WTC11 (cell line): ENCODE results near the gene ITGA2B. TPM values are rescaled to one million over a fixed set of nuclear protein-coding genes. Genes with fewer than 3 reads are reported as not detected.

Experiments used
- ATAC-seq: fragments of 200-7000 bp; cut with Tn5 transposase; 2 replicates; pipeline ENCODE4 v1.10.0; 2021; ENCODE audit warnings: mild to moderate bottlenecking, moderate library complexity
- CTCF ChIA-PET: fragments of 300-600 bp; sonication (Branson Sonifier 250); formaldehyde crosslinking; loops from one replicate; lab custom pipeline; 2021; ENCODE audit warnings: antibody characterized with exemption; lab: Charles Lee
- POLR2A ChIA-PET: fragments of 350-600 bp; sonication (Branson Sonifier 250); formaldehyde crosslinking; loops from one replicate; lab custom pipeline; 2021; ENCODE audit warnings: antibody characterized with exemption; lab: Charles Lee
- DNase-seq: peaks from one replicate; pipeline ENCODE4 v3.0.0; 2021; ENCODE audit warnings: low spot score
- H3K27ac Mint-ChIP-seq: 2 replicates; pipeline ENCODE4 v1.8.0; 2021; ENCODE audit warnings: mixed read lengths
- H3K27me3 Mint-ChIP-seq: 2 replicates; pipeline ENCODE4 v1.8.0; 2021; ENCODE audit warnings: low read depth, mild to moderate bottlenecking, moderate library complexity, mixed read lengths
- H3K36me3 Mint-ChIP-seq: 2 replicates; pipeline ENCODE4 v1.8.0; 2021; ENCODE audit warnings: mixed read lengths
- H3K4me1 Mint-ChIP-seq: 2 replicates; pipeline ENCODE4 v1.8.0; 2022; ENCODE audit warnings: mixed read lengths
- H3K4me3 Mint-ChIP-seq: 2 replicates; pipeline ENCODE4 v1.8.0; 2021; ENCODE audit warnings: mild to moderate bottlenecking, moderate library complexity, mixed read lengths
- H3K9me3 Mint-ChIP-seq: 2 replicates; pipeline ENCODE4 v1.8.0; 2021; ENCODE audit warnings: mixed read lengths
- E2F1 ChIP-seq: sonication (generic); formaldehyde crosslinking; IDR thresholded peaks from 2 replicates; pipeline ENCODE4 v1.8.0; 2022; ENCODE audit warnings: mild to moderate bottlenecking, missing genetic modification reagents
- ETV6 ChIP-seq: sonication (generic); formaldehyde crosslinking; IDR thresholded peaks from 2 replicates; pipeline ENCODE4 v1.8.1; 2022; ENCODE audit warnings: mild to moderate bottlenecking, missing genetic modification reagents
- FOXJ3 ChIP-seq: sonication (generic); formaldehyde crosslinking; IDR thresholded peaks from 2 replicates; pipeline ENCODE4 v1.9.0; 2021; ENCODE audit warnings: missing genetic modification reagents, mild to moderate bottlenecking, borderline replicate concordance
- GABPB1 ChIP-seq: sonication (generic); formaldehyde crosslinking; IDR thresholded peaks from 2 replicates; pipeline ENCODE4 v1.8.1; 2023; ENCODE audit warnings: mild to moderate bottlenecking, missing genetic modification reagents
- HMGXB4 ChIP-seq: sonication (generic); formaldehyde crosslinking; IDR thresholded peaks from 2 replicates; pipeline ENCODE4 v1.8.1; 2023; ENCODE audit warnings: mild to moderate bottlenecking, moderate library complexity, missing genetic modification reagents
- KAT7 ChIP-seq: sonication (generic); formaldehyde crosslinking; IDR thresholded peaks from 2 replicates; pipeline ENCODE4 v1.8.1; 2023; ENCODE audit warnings: missing genetic modification reagents, mild to moderate bottlenecking, borderline replicate concordance
- MYBL2 ChIP-seq: sonication (generic); formaldehyde crosslinking; IDR thresholded peaks from 2 replicates; pipeline ENCODE4 v1.8.1; 2023; ENCODE audit warnings: mild to moderate bottlenecking, moderate library complexity, missing genetic modification reagents
- NFATC4 ChIP-seq: fragments of 250-450 bp; sonication (Bioruptor Pico); IDR thresholded peaks from 2 replicates; pipeline ENCODE4 v1.9.0; 2021; ENCODE audit warnings: mild to moderate bottlenecking
- NFE2L1 ChIP-seq: sonication (generic); formaldehyde crosslinking; IDR thresholded peaks from 2 replicates; pipeline ENCODE4 v1.8.1; 2023; ENCODE audit warnings: missing genetic modification reagents
- NR2C2 ChIP-seq: sonication (generic); formaldehyde crosslinking; IDR thresholded peaks from 2 replicates; pipeline ENCODE4 v1.8.0; 2022; ENCODE audit warnings: mild to moderate bottlenecking, missing genetic modification reagents
- SP1 ChIP-seq: sonication (generic); formaldehyde crosslinking; conservative IDR thresholded peaks from 2 replicates; pipeline ENCODE4 v1.8.1; 2022; ENCODE audit warnings: missing genetic modification reagents
- TEAD1 ChIP-seq: sonication (generic); formaldehyde crosslinking; IDR thresholded peaks from 2 replicates; pipeline ENCODE4 v1.8.0; 2022; ENCODE audit warnings: mild to moderate bottlenecking, missing genetic modification reagents
- ZMAT4 ChIP-seq: fragments of 250-450 bp; sonication (Bioruptor Pico); IDR thresholded peaks from 2 replicates; pipeline ENCODE4 v1.9.0; 2021; ENCODE audit warnings: mild to moderate bottlenecking
- ZNF219 ChIP-seq: sonication (generic); formaldehyde crosslinking; IDR thresholded peaks from 2 replicates; pipeline ENCODE4 v1.8.0; 2023; ENCODE audit warnings: missing genetic modification reagents, mild to moderate bottlenecking, borderline replicate concordance
- ZNF232 ChIP-seq: sonication (generic); formaldehyde crosslinking; IDR thresholded peaks from 2 replicates; pipeline ENCODE4 v1.8.0; 2022; ENCODE audit warnings: mild to moderate bottlenecking, missing genetic modification reagents
- ZNF263 ChIP-seq: sonication (generic); formaldehyde crosslinking; IDR thresholded peaks from 2 replicates; pipeline ENCODE4 v1.8.1; 2022; ENCODE audit warnings: low read depth, mild to moderate bottlenecking, moderate library complexity, missing genetic modification reagents
- ZNF416 ChIP-seq: fragments of 250-450 bp; sonication (Bioruptor Pico); IDR thresholded peaks from 2 replicates; pipeline ENCODE4 v1.9.0; 2021; ENCODE audit warnings: mild to moderate bottlenecking, inconsistent platforms
- total RNA-seq: library from RNA; stranded (reverse); gene quantifications from 3 replicates; pipeline ENCODE4 v1.2.3, GENCODE V29; 2021
- TF ChIP-seq, protein P1 (sequence below): sonication (generic); formaldehyde crosslinking; IDR thresholded peaks from 2 replicates; pipeline ENCODE4 v1.8.1; 2023; ENCODE audit warnings: mild to moderate bottlenecking, missing genetic modification reagents
- TF ChIP-seq, protein P2 (sequence below): sonication (generic); formaldehyde crosslinking; IDR thresholded peaks from 2 replicates; pipeline ENCODE4 v1.8.0; 2022; ENCODE audit warnings: mild to moderate bottlenecking, missing genetic modification reagents
- TF ChIP-seq, protein P3 (sequence below): fragments of 250-450 bp; sonication (Bioruptor Pico); IDR thresholded peaks from 2 replicates; pipeline ENCODE4 v1.9.0; 2021; ENCODE audit warnings: moderate library complexity, mild to moderate bottlenecking, inconsistent platforms, borderline replicate concordance
- TF ChIP-seq, protein P4 (sequence below): fragments of 200-600 bp; IDR thresholded peaks from 2 replicates; pipeline ENCODE4 v1.8.0; 2022; ENCODE audit warnings: antibody characterized with exemption
- TF ChIP-seq, protein P5 (sequence below): sonication (generic); formaldehyde crosslinking; IDR thresholded peaks from 2 replicates; pipeline ENCODE4 v1.8.1; 2022; ENCODE audit warnings: mild to moderate bottlenecking, missing genetic modification reagents, moderate library complexity, borderline replicate concordance
- TF ChIP-seq, protein P6 (sequence below): sonication (generic); formaldehyde crosslinking; IDR thresholded peaks from 2 replicates; pipeline ENCODE4 v1.8.1; 2022; ENCODE audit warnings: mild to moderate bottlenecking, moderate library complexity, missing genetic modification reagents

Gene ITGA2B
- total RNA-seq, 1 experiment from 2014 or later = 21.5 TPM

DNA sequence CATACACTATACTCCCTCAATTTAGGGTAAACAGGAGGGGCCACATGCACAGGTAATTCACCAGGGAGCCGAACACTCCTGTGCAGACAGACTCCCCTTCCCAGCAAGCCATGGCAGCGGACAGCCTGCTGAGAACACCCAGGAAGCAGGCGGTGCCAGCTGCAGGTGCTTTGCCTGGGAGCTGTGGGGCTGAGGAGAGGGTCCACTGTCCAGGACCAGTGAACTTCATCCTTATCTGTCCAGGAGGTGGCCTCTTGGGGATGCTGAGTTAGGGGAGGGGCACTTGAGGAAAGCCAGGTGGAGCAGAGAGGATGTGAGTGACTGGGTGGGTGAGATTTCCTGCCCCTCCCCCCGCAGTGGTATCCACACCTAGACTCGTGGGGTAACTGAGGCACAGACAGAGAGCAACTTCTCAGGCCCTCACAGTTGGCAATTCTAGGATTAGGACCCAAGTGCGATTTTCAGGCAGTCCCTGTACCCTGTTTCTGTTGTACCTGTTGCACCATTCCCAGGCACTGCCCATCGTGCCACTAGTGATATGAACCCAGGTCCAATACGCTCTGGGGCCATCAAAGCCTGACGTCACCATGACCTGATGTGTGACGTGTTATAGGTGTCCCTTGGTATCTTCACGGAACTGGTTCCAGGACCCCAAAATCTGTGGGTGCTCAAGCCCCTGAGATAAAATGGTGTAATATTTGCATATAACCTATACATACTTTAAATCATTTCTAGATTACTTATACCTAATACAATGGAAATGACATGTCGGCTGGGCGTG, 43.2 kb downstream of the ITGA2B start (continued):
- TF ChIP-seq, protein P1, sequence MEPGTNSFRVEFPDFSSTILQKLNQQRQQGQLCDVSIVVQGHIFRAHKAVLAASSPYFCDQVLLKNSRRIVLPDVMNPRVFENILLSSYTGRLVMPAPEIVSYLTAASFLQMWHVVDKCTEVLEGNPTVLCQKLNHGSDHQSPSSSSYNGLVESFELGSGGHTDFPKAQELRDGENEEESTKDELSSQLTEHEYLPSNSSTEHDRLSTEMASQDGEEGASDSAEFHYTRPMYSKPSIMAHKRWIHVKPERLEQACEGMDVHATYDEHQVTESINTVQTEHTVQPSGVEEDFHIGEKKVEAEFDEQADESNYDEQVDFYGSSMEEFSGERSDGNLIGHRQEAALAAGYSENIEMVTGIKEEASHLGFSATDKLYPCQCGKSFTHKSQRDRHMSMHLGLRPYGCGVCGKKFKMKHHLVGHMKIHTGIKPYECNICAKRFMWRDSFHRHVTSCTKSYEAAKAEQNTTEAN (CRISPR knock-in tag) = no peak
- TF ChIP-seq MYBL2 (CRISPR knock-in tag) (no peak), TEAD1 (CRISPR knock-in tag) (no peak), NFATC4 (no peak), GABPB1 (CRISPR knock-in tag) (no peak), ZNF416 (CRISPR knock-in tag) (no peak), ZNF219 (no peak), ZNF263 (CRISPR knock-in tag) (no peak), NFE2L1 (no peak), FOXJ3 (CRISPR knock-in tag) (no peak), KAT7 (CRISPR knock-in tag) (no peak)
- TF ChIP-seq, protein P2, sequence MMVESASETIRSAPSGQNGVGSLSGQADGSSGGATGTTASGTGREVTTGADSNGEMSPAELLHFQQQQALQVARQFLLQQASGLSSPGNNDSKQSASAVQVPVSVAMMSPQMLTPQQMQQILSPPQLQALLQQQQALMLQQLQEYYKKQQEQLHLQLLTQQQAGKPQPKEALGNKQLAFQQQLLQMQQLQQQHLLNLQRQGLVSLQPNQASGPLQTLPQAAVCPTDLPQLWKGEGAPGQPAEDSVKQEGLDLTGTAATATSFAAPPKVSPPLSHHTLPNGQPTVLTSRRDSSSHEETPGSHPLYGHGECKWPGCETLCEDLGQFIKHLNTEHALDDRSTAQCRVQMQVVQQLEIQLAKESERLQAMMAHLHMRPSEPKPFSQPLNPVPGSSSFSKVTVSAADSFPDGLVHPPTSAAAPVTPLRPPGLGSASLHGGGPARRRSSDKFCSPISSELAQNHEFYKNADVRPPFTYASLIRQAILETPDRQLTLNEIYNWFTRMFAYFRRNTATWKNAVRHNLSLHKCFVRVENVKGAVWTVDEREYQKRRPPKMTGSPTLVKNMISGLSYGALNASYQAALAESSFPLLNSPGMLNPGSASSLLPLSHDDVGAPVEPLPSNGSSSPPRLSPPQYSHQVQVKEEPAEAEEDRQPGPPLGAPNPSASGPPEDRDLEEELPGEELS = no peak
- TF ChIP-seq, protein P3, sequence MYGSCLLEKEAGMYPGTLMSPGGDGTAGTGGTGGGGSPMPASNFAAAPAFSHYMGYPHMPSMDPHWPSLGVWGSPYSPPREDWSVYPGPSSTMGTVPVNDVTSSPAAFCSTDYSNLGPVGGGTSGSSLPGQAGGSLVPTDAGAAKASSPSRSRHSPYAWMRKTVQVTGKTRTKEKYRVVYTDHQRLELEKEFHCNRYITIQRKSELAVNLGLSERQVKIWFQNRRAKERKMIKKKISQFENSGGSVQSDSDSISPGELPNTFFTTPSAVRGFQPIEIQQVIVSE (CRISPR knock-in tag) = no peak

- Mint-ChIP-seq H3K4me3 (peak overlapping the region; percentile 85), H3K4me1 (peaks cover 8% of the 10 kb centered on the region), H3K27me3 (peaks cover 20% of the 10 kb centered on the region), H3K9me3 (no peaks in the 10 kb centered on the region), H3K36me3 (no peaks in the 10 kb centered on the region), H3K27ac (peak overlapping the region; percentile 95)
- ATAC-seq (peak; percentile 33), DNase-seq (peak; percentile 81)
- CTCF ChIA-PET = interaction anchor here (0.6 to 3.5 kb wide), 54 partner anchors 8 to 401 kb away, joined by 3 to 78 read pairs (median 5); partner anchors contain the start of genes ASB16, ATXN7L3, FAM171A2 and HDAC5
- TF ChIP-seq, protein P4, sequence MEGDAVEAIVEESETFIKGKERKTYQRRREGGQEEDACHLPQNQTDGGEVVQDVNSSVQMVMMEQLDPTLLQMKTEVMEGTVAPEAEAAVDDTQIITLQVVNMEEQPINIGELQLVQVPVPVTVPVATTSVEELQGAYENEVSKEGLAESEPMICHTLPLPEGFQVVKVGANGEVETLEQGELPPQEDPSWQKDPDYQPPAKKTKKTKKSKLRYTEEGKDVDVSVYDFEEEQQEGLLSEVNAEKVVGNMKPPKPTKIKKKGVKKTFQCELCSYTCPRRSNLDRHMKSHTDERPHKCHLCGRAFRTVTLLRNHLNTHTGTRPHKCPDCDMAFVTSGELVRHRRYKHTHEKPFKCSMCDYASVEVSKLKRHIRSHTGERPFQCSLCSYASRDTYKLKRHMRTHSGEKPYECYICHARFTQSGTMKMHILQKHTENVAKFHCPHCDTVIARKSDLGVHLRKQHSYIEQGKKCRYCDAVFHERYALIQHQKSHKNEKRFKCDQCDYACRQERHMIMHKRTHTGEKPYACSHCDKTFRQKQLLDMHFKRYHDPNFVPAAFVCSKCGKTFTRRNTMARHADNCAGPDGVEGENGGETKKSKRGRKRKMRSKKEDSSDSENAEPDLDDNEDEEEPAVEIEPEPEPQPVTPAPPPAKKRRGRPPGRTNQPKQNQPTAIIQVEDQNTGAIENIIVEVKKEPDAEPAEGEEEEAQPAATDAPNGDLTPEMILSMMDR = peak; percentile 38; the same call in 1 of the 2 replicates
- TF ChIP-seq NR2C2 (CRISPR knock-in tag) (no peak; the same call in 1 of the 2 replicates), E2F1 (CRISPR knock-in tag) (0 out of 2 replicates have a peak, but pooled peaks have one; percentile 46), ZMAT4 (no peak), HMGXB4 (CRISPR knock-in tag) (0 out of 2 replicates have a peak, but pooled peaks have one; percentile 15), GABPB1 (CRISPR knock-in tag) (0 out of 2 replicates have a peak, but pooled peaks have one; percentile 42), ZNF232 (CRISPR knock-in tag) (peak; percentile 65; the same call in 1 of the 2 replicates), SP1 (CRISPR knock-in tag) (peak; percentile 41; the same call in 1 of the 2 replicates), ETV6 (CRISPR knock-in tag) (peak; percentile 99)
- TF ChIP-seq, protein P5, sequence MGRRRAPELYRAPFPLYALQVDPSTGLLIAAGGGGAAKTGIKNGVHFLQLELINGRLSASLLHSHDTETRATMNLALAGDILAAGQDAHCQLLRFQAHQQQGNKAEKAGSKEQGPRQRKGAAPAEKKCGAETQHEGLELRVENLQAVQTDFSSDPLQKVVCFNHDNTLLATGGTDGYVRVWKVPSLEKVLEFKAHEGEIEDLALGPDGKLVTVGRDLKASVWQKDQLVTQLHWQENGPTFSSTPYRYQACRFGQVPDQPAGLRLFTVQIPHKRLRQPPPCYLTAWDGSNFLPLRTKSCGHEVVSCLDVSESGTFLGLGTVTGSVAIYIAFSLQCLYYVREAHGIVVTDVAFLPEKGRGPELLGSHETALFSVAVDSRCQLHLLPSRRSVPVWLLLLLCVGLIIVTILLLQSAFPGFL (CRISPR knock-in tag) = no peak
- TF ChIP-seq, protein P6, sequence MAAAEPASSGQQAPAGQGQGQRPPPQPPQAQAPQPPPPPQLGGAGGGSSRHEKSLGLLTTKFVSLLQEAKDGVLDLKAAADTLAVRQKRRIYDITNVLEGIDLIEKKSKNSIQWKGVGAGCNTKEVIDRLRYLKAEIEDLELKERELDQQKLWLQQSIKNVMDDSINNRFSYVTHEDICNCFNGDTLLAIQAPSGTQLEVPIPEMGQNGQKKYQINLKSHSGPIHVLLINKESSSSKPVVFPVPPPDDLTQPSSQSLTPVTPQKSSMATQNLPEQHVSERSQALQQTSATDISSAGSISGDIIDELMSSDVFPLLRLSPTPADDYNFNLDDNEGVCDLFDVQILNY (CRISPR knock-in tag) = no peak
- POLR2A ChIA-PET = interaction anchor here (0.8 to 1.4 kb wide), 10 partner anchors 9 to 124 kb away, joined by 3 to 8 read pairs (median 4); partner anchors contain the start of genes RUNDC3A and SLC25A39
Observed at GRCh38 chr17:44345454-44346026, 43.9 kb downstream of the ITGA2B start.
